Esophagus squamous epithelium (tissue), 5 donors: Measurements from ENCODE around the gene DHRSX. TPM values are rescaled to one million over a fixed set of nuclear protein-coding genes. Genes with fewer than 3 reads are reported as not detected.

Experiments used
- DNase-seq: peaks from one replicate; lab custom pipeline; 2025; lab: John Stamatoyannopoulos, UW
- H3K27ac ChIP-seq, 4 donors: fragments of 200-600 bp; sonication (generic); one replicate each; pipeline ENCODE4 v1.5.1; 2016 to 2019; ENCODE audit warnings: mild to moderate bottlenecking in 1 of 4
- H3K27me3 ChIP-seq, 4 donors: fragments of 200-600 bp; sonication (generic); 1 replicate in 3 of 4; 2 replicates in 1 of 4; pipeline versions ENCODE4 v1.5.1 to v1.6.0; 2017 to 2021; ENCODE audit warnings: antibody characterized with exemption in 1 of 4
- H3K36me3 ChIP-seq, 3 donors: fragments of 200-600 bp; sonication (generic); one replicate each; pipeline ENCODE4 v1.5.1; 2016 to 2019
- H3K4me1 ChIP-seq, 3 donors: fragments of 200-600 bp; sonication (generic); one replicate each; pipeline ENCODE4 v1.5.1; 2017 to 2019
- H3K4me3 ChIP-seq, 4 donors: fragments of 200-600 bp; sonication (generic); 1 replicate in 3 of 4; 2 replicates in 1 of 4; pipeline ENCODE4 v1.5.1; 2016 to 2019; ENCODE audit warnings: mild to moderate bottlenecking in 2 of 4, moderate library complexity in 1 of 4
- H3K9me3 ChIP-seq, 3 donors: fragments of 200-600 bp; sonication (generic); one replicate each; pipeline ENCODE4 v1.5.1; 2016 to 2019
- POLR2A ChIP-seq, 4 donors: fragments of 450-650 bp; IDR thresholded peaks; one replicate each; pipeline ENCODE4 v1.6.1; 2017; ENCODE audit warnings: antibody characterized with exemption in 4 of 4, mild to moderate bottlenecking in 4 of 4, moderate library complexity in 3 of 4
- WGBS, 2 donors: methylation state at CpG; one replicate each; pipeline ENCODE4 v1.1.5; 2018; 5-methylcytosine and 5-hydroxymethylcytosine counted together
- intact Hi-C: fragments of 100-400 bp; cut with DNase I; formaldehyde crosslinking; loops from one replicate; pipeline ENCODE4 v1.15.0; 2022
- total RNA-seq, 4 donors: library from RNA; depleted of rRNA; stranded (reverse); fragments of >200 nt; gene quantifications; one replicate each; pipeline ENCODE4 v1.1.0, GENCODE V29; 2016
- TF ChIP-seq, protein P1 (sequence below), 6 experiments: fragments of 450-650 bp in 4 of 6; fragments of 200-600 bp in 2 of 6; sonication (generic) in 2 of 6; IDR thresholded peaks; one replicate each; pipeline ENCODE4 v1.5.1; 2016 to 2019; ENCODE audit warnings: antibody characterized with exemption in 6 of 6, mild to moderate bottlenecking in 4 of 6, moderate library complexity in 4 of 6
- donor health status: DM: yes; HTN: yes; CAD: no.

Gene DHRSX
- total RNA-seq, 4 donors from 2014 or later, result 4.1 to 12.2 (median 8.0) TPM

DNA sequence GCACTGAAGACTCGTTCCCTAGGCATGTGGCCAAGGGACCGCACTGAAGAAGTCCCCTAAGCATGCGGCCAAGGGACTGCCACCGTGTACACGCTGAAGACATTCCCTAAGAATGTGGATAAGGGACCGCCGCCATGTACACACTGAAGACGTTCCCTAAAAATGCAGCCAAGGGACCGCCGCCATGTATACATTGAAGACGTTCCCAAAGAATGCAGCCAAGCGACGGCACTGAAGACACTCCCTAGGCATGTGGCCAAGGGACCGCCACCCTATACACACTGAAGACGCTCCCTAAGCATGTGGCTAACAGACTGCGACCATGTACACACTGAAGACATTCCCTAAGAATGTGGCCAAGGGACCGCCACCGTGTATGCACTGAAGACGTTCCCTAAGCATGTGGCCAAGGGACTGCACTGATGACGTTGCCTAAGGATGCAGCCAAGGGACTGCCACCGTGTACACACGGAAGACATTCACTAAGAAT, 31.5 kb downstream of the DHRSX start:
- no peak for DNase-seq
- Histone ChIP-seq H3K27me3 (no peaks in the 10 kb centered on the region), H3K4me1 (no peaks in the 10 kb centered on the region), H3K4me3 (no peak overlapping the region), H3K27ac (no peak overlapping the region), H3K9me3 (no peaks in the 10 kb centered on the region), H3K36me3 (no peaks in the 10 kb centered on the region)
- TF ChIP-seq POLR2A (IDR thresholded peaks at IDR 0.05), result no peak
- TF ChIP-seq, protein P1, sequence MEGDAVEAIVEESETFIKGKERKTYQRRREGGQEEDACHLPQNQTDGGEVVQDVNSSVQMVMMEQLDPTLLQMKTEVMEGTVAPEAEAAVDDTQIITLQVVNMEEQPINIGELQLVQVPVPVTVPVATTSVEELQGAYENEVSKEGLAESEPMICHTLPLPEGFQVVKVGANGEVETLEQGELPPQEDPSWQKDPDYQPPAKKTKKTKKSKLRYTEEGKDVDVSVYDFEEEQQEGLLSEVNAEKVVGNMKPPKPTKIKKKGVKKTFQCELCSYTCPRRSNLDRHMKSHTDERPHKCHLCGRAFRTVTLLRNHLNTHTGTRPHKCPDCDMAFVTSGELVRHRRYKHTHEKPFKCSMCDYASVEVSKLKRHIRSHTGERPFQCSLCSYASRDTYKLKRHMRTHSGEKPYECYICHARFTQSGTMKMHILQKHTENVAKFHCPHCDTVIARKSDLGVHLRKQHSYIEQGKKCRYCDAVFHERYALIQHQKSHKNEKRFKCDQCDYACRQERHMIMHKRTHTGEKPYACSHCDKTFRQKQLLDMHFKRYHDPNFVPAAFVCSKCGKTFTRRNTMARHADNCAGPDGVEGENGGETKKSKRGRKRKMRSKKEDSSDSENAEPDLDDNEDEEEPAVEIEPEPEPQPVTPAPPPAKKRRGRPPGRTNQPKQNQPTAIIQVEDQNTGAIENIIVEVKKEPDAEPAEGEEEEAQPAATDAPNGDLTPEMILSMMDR (IDR thresholded peaks at IDR 0.05), result no peak
- intact Hi-C loops, result no loop called here
- 87 to 88% methylated on average over 11 to 13 of the region's 22 CpGs for WGBS, 2 donors

DNA sequence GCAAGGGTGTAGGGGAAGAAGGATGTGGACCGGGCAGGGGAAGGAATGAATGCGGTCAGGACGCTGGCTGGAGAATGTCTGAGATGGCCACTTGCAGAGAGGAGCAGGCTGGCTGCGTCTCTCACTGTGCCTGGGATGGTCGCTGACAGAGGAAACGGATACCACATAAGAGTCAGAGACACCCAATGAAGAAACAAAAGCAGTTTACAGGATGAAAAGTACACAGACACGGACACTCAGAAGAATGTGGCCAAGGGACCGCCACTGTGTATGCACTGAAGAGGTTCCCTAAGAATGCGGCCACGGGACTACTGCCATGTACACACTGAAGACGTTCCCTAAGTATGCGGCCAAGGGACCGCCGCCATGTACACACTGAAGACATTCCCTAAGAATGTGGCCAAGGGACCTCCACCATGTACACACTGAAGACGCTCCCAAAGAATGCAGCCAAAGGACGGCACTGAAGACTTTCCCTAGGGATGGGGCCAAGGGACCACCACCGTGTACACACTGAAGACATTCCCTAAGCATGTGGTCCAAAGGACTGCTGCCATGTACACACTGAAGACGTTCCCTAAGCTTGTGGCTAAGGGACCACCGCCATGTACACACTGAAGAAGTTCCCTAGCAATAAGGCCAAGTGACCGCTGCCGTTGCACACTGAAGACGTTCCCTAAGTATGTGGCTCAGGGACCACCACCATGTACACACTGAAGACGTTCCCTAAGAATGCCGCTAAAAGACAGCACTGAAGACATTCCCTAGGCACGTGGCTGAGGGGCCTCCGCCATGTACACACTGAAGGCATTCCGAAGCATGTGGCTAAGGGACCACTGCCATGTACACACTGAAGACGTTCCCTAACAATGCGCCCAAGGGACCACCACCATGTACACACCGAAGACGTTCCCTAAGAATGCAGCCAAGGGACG, 32.2 kb downstream of the DHRSX start:
- no peaks in the 10 kb centered on the region for H3K4me1 ChIP-seq
- no peaks in the 10 kb centered on the region for H3K9me3 ChIP-seq
- H3K27ac ChIP-seq, result no peak overlapping the region
- WGBS, 2 donors, result 89% methylated on average over 20 to 26 of the region's 32 CpGs
- no peak for DNase-seq
- TF ChIP-seq POLR2A (IDR thresholded peaks at IDR 0.05), result no peak
- TF ChIP-seq, protein P1 (IDR thresholded peaks at IDR 0.05), result no peak
- no peaks in the 10 kb centered on the region for H3K36me3 ChIP-seq
- H3K4me3 ChIP-seq, result no peak overlapping the region
- intact Hi-C loops, result no loop called here
- no peaks in the 10 kb centered on the region for H3K27me3 ChIP-seq

DNA sequence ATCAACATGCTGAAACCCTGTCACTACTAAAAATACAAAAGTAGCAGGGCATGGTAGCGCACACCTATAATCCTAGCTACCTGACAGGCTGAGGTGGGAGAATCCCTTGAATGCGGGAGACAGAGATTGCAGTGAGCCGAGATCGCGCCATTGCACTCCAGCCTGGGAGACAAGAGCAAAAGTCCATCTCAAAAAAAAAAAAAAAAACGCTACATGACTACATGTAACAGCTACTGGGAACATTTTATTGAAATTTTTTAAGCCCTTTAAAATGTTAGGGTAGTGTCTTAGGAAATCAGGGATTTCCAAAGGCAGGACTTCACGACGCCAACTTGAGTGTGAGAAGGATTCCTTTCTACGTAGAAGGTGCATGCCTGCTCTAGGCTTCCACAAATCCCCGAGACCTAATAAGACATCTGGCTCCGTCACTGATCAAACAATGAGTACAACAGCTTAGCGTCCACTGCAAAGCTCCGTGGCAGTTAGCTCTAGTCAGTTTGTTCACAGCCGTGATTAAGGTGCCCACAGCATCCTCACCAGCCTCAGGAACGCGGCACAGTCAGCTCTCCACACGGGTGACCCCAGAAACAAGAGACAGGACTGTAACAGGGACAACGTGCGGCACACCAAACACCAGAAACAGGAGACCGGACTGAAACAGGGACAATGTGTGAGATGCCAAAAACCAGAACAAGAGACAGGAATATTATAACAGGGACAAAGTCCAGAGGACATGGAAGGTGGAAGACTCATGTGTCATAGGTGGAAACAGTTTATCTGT, 33.7 kb downstream of the DHRSX start:
- 78 to 81% methylated on average over 14 to 15 of the region's 20 CpGs for WGBS, 2 donors
- no peaks in the 10 kb centered on the region for H3K9me3 ChIP-seq
- no peak overlapping the region for H3K4me3 ChIP-seq
- no peak for DNase-seq
- H3K27ac ChIP-seq, result no peak overlapping the region
- intact Hi-C loops, result no loop called here
- H3K4me1 ChIP-seq, result peaks cover 0 to 6% (median 0%) of the 10 kb centered on the region in 3 donors
- no peaks in the 10 kb centered on the region for H3K36me3 ChIP-seq
- TF ChIP-seq POLR2A (IDR thresholded peaks at IDR 0.05), result no peak
- TF ChIP-seq, protein P1 (IDR thresholded peaks at IDR 0.05), result no peak
- no peaks in the 10 kb centered on the region for H3K27me3 ChIP-seq

DNA sequence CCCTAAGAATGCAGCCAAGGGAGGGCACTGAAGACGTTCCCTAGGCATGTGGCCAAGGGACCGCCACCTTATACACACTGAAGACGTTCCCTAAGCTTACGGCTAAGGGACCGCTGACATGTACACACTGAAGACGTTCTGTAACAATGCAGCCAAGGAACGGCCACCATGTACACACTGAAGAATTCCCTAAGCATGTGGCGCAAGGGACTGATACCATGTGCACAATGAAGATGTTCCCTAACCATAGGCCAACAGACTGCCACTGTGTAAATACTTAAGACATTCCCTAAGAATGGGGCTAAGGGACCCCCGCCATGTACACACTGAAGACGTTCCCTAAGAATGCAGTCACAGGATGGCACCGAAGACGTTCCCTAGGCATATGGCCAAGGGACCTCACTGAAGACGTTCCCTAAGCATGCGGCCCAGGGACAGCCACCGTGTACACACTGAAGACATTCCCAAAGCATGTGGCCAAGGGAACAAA, 36.1 kb downstream of the DHRSX start:
- intact Hi-C loops, result no loop called here
- Histone ChIP-seq H3K27me3 (no peaks in the 10 kb centered on the region), H3K9me3 (no peaks in the 10 kb centered on the region), H3K27ac (no peak overlapping the region), H3K36me3 (no peaks in the 10 kb centered on the region), H3K4me1 (peaks cover 0 to 6% (median 0%) of the 10 kb centered on the region in 3 donors), H3K4me3 (no peak overlapping the region)
- WGBS, 2 donors, result 83 to 96% methylated on average over 5 to 13 of the region's 15 CpGs
- TF ChIP-seq, protein P1 (IDR thresholded peaks at IDR 0.05), result no peak
- TF ChIP-seq POLR2A (IDR thresholded peaks at IDR 0.05), result no peak
- no peak for DNase-seq
